ENCODE data around the gene HOXA9. TPM values are rescaled to one million over a fixed set of nuclear protein-coding genes. Genes with fewer than 3 reads are reported as not detected.
A peak's percentile ranks its signal among the peaks of the same experiment; 100 is the strongest.

HOXA9 gene
- total RNA-seq, 1 experiment from 2014 or later = 91.0 TPM

GRCh38 chr7:27167916-27168264 lies 2.6 kb upstream of the HOXA9 start:
- Histone ChIP-seq H4K20me1 (ENCODE audit: insufficient read depth) (no peaks in the 10 kb centered on the region), H3K9me2 (ENCODE audit: insufficient read depth) (no peaks in the 10 kb centered on the region), H3K9ac (ENCODE audit: low read length) (peak overlapping the region; percentile 89), H3K4me3 (replicated peaks in 1 of 2; ENCODE audit: low read depth in 1 of 2, low read length in 2 of 2) (peak overlapping the region; percentile 77 to 84), H3K27ac (ENCODE audit: low read depth, low read length) (peak overlapping the region; percentile 91), H3K79me2 (ENCODE audit: insufficient read depth, low read length) (peaks cover 99% of the 10 kb centered on the region), H3K27me3 (ENCODE audit: insufficient read depth, low read length) (no peaks in the 10 kb centered on the region), H3K4me1 (ENCODE audit: control insufficient read depth in 1 of 2, insufficient read depth in 2 of 2, low read length in 2 of 2) (peaks cover 26 to 76% of the 10 kb centered on the region in 2 experiments), H3K9me3 (ENCODE audit: control insufficient read depth in 1 of 2, insufficient read depth in 1 of 2, low read depth in 1 of 2, low read length in 2 of 2) (no peaks in the 10 kb centered on the region), H2AFZ (ENCODE audit: low read depth, low read length, poor library complexity, severe bottlenecking) (no peak overlapping the region), H3K4me2 (ENCODE audit: low read length) (peak overlapping the region; percentile 97), H3K36me3 (ENCODE audit: control insufficient read depth in 1 of 2, insufficient read depth in 2 of 2, low read length in 2 of 2) (peaks cover 0 to 4% of the 10 kb centered on the region in 2 experiments; a peak in 1 of 4 replicates)
- TF ChIP-seq EZH2 (IDR thresholded peaks at IDR 0.05) = no peak
- no peak for TF ChIP-seq CEBPB (IDR thresholded peaks at IDR 0.05; ENCODE audit: low read depth)
- TF ChIP-seq MAX (IDR thresholded peaks at IDR 0.05) = no peak
- TF ChIP-seq RAD21 (IDR thresholded peaks at IDR 0.05; ENCODE audit: low read depth) = no peak
- no peak for TF ChIP-seq ZNF274 (IDR thresholded peaks at IDR 0.05; ENCODE audit: low read depth, low read length)
- DNase-seq (ENCODE audit: low read depth, low spot score) (no peak), ATAC-seq (no peak)
- no TSS peak for BruUV-seq (replicated peaks)
- ChIA-PET CTCF (interaction anchor here (6.6 kb wide), 1 partner anchor 12 kb away, joined by 32 read pairs; no protein-coding TSS in a partner anchor), POLR2A (interaction anchor here (1.4 to 1.5 kb wide), 2 partner anchors 11 to 16 kb away, joined by 5 read pairs; partner anchors contain the start of gene HOXA7), RAD21 (ENCODE audit: low non-redundant PET in 1 of 2, low total read pairs in 2 of 2, uncharacterized antibody in 2 of 2, unreplicated experiment in 2 of 2) (no interaction called here)
- intact Hi-C loops (cut with micrococcal nuclease) = loop anchor here (10.0 kb wide), 1 partner anchor 1303 kb away; no protein-coding TSS in a partner anchor

GRCh38 chr7:27166531-27167505 lies 1.5 kb upstream of the HOXA9 start:
- ChIA-PET POLR2A (interaction anchor here (1.0 kb wide), 1 partner anchor 9 kb away, joined by 4 read pairs; no protein-coding TSS in a partner anchor), RAD21 (ENCODE audit: low non-redundant PET in 1 of 2, low total read pairs in 2 of 2, uncharacterized antibody in 2 of 2, unreplicated experiment in 2 of 2) (no interaction called here), CTCF (interaction anchor here (1.3 to 6.6 kb wide), 2 partner anchors 10 to 13 kb away, joined by 4 to 32 read pairs; partner anchors contain the start of gene HOXA7)
- H3K79me2 ChIP-seq (ENCODE audit: insufficient read depth, low read length) = peaks cover 99% of the 10 kb centered on the region
- peaks cover 30 to 76% of the 10 kb centered on the region in 2 experiments for H3K4me1 ChIP-seq (ENCODE audit: control insufficient read depth in 1 of 2, insufficient read depth in 2 of 2, low read length in 2 of 2)
- DNase-seq (ENCODE audit: low read depth, low spot score) = no peak
- H3K9ac ChIP-seq (ENCODE audit: low read length) = peak overlapping the region; percentile 89
- H3K27me3 ChIP-seq (ENCODE audit: insufficient read depth, low read length) = no peaks in the 10 kb centered on the region
- H3K36me3 ChIP-seq (ENCODE audit: control insufficient read depth in 1 of 2, insufficient read depth in 2 of 2, low read length in 2 of 2) = peaks cover 0 to 4% of the 10 kb centered on the region in 2 experiments; a peak in 1 of 4 replicates
- H3K4me2 ChIP-seq (ENCODE audit: low read length) = peak overlapping the region; percentile 97
- H4K20me1 ChIP-seq (ENCODE audit: insufficient read depth) = no peaks in the 10 kb centered on the region
- no peak for TF ChIP-seq YY1 (IDR thresholded peaks at IDR 0.05; ENCODE audit: extremely low read depth, insufficient replicate concordance, low read depth, low read length)
- no peak for TF ChIP-seq EZH2phosphoT487 (IDR thresholded peaks at IDR 0.05; ENCODE audit: borderline replicate concordance)
- TF ChIP-seq TCF7L2 (IDR thresholded peaks at IDR 0.05; ENCODE audit: borderline replicate concordance, extremely low read depth, insufficient read depth, insufficient read length) = peak; percentile 44
- TF ChIP-seq POLR2AphosphoS5 (IDR thresholded peaks at IDR 0.05; ENCODE audit: low read depth, low read length) = peak; percentile 55
- no peak for TF ChIP-seq CEBPB (IDR thresholded peaks at IDR 0.05; ENCODE audit: low read depth)
- TF ChIP-seq ELF1 (IDR thresholded peaks at IDR 0.05; ENCODE audit: borderline replicate concordance, low read depth) = no peak
- no peak for TF ChIP-seq ATF3 (IDR thresholded peaks at IDR 0.05)
- no peak for TF ChIP-seq SIN3A (IDR thresholded peaks at IDR 0.05; ENCODE audit: low read depth)
- peak; percentile 9 for TF ChIP-seq POLR2A (IDR thresholded peaks at IDR 0.05; ENCODE audit: borderline replicate concordance, extremely low read depth, insufficient read depth, insufficient read length)
- TF ChIP-seq ZFX (IDR thresholded peaks at IDR 0.05) = peak; percentile 87
- H3K9me3 ChIP-seq (ENCODE audit: control insufficient read depth in 1 of 2, insufficient read depth in 1 of 2, low read depth in 1 of 2, low read length in 2 of 2) = no peaks in the 10 kb centered on the region
- H3K9me2 ChIP-seq (ENCODE audit: insufficient read depth) = no peaks in the 10 kb centered on the region
- peak overlapping the region; percentile 77 to 84 for H3K4me3 ChIP-seq (replicated peaks in 1 of 2; ENCODE audit: low read depth in 1 of 2, low read length in 2 of 2)
- no peak for ATAC-seq
- intact Hi-C loops (cut with micrococcal nuclease) = loop anchor here (10.0 kb wide), 1 partner anchor 1302 kb away; no protein-coding TSS in a partner anchor
- BruUV-seq (replicated peaks) = no TSS peak
- no peak overlapping the region for H2AFZ ChIP-seq (ENCODE audit: low read depth, low read length, poor library complexity, severe bottlenecking)
- H3K27ac ChIP-seq (ENCODE audit: low read depth, low read length) = peak overlapping the region; percentile 91
